Stomach (tissue), 4 donors: ENCODE measurements around the gene ERG.

Experiments used
- CTCF ChIP-seq, 7 experiments: fragments of 450-650 bp in 4 of 7; fragments of 200-600 bp in 3 of 7; sonication (generic) in 3 of 7; IDR thresholded peaks; one replicate each; pipeline ENCODE4 v1.5.1; 2016 to 2019; ENCODE audit warnings: antibody characterized with exemption in 7 of 7, control low read depth in 2 of 7, mild to moderate bottlenecking in 1 of 7
- EP300 ChIP-seq: sonication (generic); formaldehyde crosslinking; IDR thresholded peaks from one replicate; pipeline ENCODE4 v1.6.1; 2017; ENCODE audit warnings: antibody characterized with exemption
- POLR2A ChIP-seq, 4 donors: fragments of 450-650 bp; IDR thresholded peaks; one replicate each; pipeline ENCODE4 v1.6.1; 2016; ENCODE audit warnings: antibody characterized with exemption in 4 of 4, control low read depth in 2 of 4, mild to moderate bottlenecking in 1 of 4, moderate library complexity in 1 of 4

GRCh38 chr21:38430401-38430984, 67.8 kb downstream of the ERG start:
- TF ChIP-seq POLR2A (IDR thresholded peaks at IDR 0.05): no peak
- TF ChIP-seq CTCF (IDR thresholded peaks at IDR 0.05): no peak
- no peak for TF ChIP-seq EP300
